Brain microvascular endothelial cell (primary cell): ENCODE measurements around the gene CDC42SE2.

ENCODE experiments used
- DNase-seq: peaks from one replicate; pipeline ENCODE4 v3.0.0-alpha.2; 2020
- H3K27ac ChIP-seq: fragments of 250-450 bp; sonication (Bioruptor Pico); 2 replicates; pipeline ENCODE4 v1.5.1; 2020; ENCODE audit warnings: mild to moderate bottlenecking, moderate library complexity
- H3K27me3 ChIP-seq: fragments of 250-450 bp; sonication (Bioruptor Pico); replicated peaks from 2 replicates; pipeline ENCODE4 v1.5.1; 2020; ENCODE audit warnings: mild to moderate bottlenecking
- H3K36me3 ChIP-seq: fragments of 250-450 bp; sonication (Bioruptor Pico); replicated peaks from 2 replicates; pipeline ENCODE4 v1.5.1; 2020; ENCODE audit warnings: mild to moderate bottlenecking
- H3K4me3 ChIP-seq: 2 replicates; pipeline ENCODE4 v1.5.1; 2011; ENCODE audit warnings: low read depth, mild to moderate bottlenecking, control low read depth, low read length, moderate library complexity
- in situ Hi-C: cut with HindIII; loops from 2 replicates; pipeline ENCODE4 v1.10.0; 2017; ENCODE audit warnings: low sequenced_read_pairs, low pct_ligation_motif_present
- TF ChIP-seq, protein P1 (sequence below): IDR thresholded peaks from 2 replicates; pipeline ENCODE4 v1.5.1; 2011; ENCODE audit warnings: low read depth, mild to moderate bottlenecking, moderate library complexity, low read length, control low read depth, inconsistent platforms; ENCODE audit errors: missing control alignments

The CDC42SE2 gene

GRCh38 chr5:131406975-131407638 is 143.3 kb downstream of the CDC42SE2 start:
- Histone ChIP-seq H3K36me3 (no peaks in the 10 kb centered on the region), H3K27ac (no peak overlapping the region), H3K4me3 (no peak overlapping the region), H3K27me3 (no peaks in the 10 kb centered on the region)
- in situ Hi-C loops: no loop called here
- no peak for DNase-seq
- TF ChIP-seq, protein P1, sequence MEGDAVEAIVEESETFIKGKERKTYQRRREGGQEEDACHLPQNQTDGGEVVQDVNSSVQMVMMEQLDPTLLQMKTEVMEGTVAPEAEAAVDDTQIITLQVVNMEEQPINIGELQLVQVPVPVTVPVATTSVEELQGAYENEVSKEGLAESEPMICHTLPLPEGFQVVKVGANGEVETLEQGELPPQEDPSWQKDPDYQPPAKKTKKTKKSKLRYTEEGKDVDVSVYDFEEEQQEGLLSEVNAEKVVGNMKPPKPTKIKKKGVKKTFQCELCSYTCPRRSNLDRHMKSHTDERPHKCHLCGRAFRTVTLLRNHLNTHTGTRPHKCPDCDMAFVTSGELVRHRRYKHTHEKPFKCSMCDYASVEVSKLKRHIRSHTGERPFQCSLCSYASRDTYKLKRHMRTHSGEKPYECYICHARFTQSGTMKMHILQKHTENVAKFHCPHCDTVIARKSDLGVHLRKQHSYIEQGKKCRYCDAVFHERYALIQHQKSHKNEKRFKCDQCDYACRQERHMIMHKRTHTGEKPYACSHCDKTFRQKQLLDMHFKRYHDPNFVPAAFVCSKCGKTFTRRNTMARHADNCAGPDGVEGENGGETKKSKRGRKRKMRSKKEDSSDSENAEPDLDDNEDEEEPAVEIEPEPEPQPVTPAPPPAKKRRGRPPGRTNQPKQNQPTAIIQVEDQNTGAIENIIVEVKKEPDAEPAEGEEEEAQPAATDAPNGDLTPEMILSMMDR: no peak

GRCh38 chr5:131413605-131414559 is 150.0 kb downstream of the CDC42SE2 start:
- no peak for DNase-seq
- Histone ChIP-seq H3K36me3 (no peaks in the 10 kb centered on the region), H3K27ac (no peak overlapping the region), H3K27me3 (no peaks in the 10 kb centered on the region), H3K4me3 (no peak overlapping the region)
- in situ Hi-C loops: no loop called here
- TF ChIP-seq, protein P1: no peak

- H3K36me3 ChIP-seq: no peaks in the 10 kb centered on the region
- no peak overlapping the region for H3K4me3 ChIP-seq
- no peak for DNase-seq
- in situ Hi-C loops: no loop called here
- TF ChIP-seq, protein P1: no peak
- H3K27me3 ChIP-seq: no peaks in the 10 kb centered on the region
- no peak overlapping the region for H3K27ac ChIP-seq
Observed at GRCh38 chr5:131416729-131417128, 152.9 kb downstream of the CDC42SE2 start.

DNA sequence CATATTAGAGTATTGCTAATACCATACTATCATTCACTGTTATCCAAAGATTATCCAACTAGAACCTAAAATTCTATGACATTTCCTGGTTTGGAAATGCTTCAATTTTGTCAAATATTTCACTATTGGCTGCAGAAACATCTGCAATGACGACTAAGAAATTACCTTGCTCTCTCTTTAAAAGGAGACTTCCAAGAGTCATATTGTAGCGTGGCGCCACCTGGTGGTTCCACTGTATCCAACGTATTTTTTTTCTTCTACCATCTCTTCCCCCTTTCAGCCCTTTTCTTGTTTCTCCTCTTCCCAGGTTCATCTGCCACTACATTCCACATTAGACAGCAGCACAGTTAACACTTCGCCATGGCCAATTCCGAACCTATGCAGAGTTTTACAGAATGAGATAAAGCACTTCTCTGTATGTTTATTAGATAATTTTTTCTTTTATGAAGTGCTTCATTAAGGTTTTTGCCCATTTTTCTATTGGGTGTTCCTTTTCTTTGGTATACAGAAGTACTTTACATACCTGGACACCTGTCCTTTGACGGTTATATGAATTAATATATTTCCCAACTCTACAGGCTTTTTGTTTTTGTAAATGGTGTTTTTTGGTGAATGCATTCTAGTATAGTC is 153.5 kb downstream of the CDC42SE2 start:
- H3K27me3 ChIP-seq: no peaks in the 10 kb centered on the region
- no peak overlapping the region for H3K4me3 ChIP-seq
- TF ChIP-seq, protein P1: peak; percentile 79
- H3K27ac ChIP-seq: no peak overlapping the region
- no peaks in the 10 kb centered on the region for H3K36me3 ChIP-seq
- peak; percentile 68 for DNase-seq
- in situ Hi-C loops: no loop called here

DNA sequence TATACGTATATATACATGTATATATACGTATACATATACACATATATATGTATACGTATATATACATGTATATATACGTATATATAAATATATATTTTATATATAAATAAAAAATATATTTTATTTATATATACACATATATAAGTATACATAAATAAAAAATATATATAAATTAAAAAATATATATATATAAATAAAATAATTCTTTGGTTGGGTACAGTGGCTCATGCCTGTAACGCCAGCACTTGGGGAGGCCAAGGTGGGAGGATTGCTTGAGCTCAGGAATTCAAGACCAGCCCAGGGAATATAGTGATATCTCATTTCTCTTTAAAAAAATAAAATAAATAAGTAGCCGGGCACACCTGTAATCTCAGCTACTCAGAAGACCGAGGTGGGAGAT is 155.0 kb downstream of the CDC42SE2 start:
- in situ Hi-C loops: no loop called here
- TF ChIP-seq, protein P1: no peak
- H3K36me3 ChIP-seq: no peaks in the 10 kb centered on the region
- H3K27me3 ChIP-seq: no peaks in the 10 kb centered on the region
- DNase-seq: no peak
- H3K4me3 ChIP-seq: no peak overlapping the region
- no peak overlapping the region for H3K27ac ChIP-seq
